ENCODE measurements around the gene NUBP2.
A peak's percentile ranks its signal among the peaks of the same experiment; 100 is the strongest.

Gene NUBP2

GRCh38 chr16:1782408-1783264 lies at the start of gene NUBP2, which contains the start of gene SPSB3:
TSS of gene NUBP2 (plus strand) at chr16:1782960. CDS start at chr16:1783021, 61 bp downstream.
TSS of gene SPSB3 (minus strand) at chr16:1782571. CDS start at chr16:1781483, 1,088 bp downstream.
- Histone ChIP-seq H3K27ac (peak within 1 kb of the TSS; percentile 72), H3K36me3 (replicated peaks) (peaks cover 31% of the 10 kb centered on the region), H3K27me3 (replicated peaks) (no peaks in the 10 kb centered on the region), H3K4me3 (ENCODE audit: low read depth, low read length) (peak within 1 kb of the TSS; percentile 88)
- in situ Hi-C loops (cut with HindIII; ENCODE audit: low pct_ligation_motif_present, low sequenced_read_pairs) = no loop called here
- no peak for TF ChIP-seq CTCF (IDR thresholded peaks at IDR 0.05; ENCODE audit: low read depth, low read length, missing control alignments)
- peak; percentile 100 for DNase-seq

GRCh38 chr16:1734123-1734522 lies 48.6 kb upstream of the NUBP2 start:
- Histone ChIP-seq H3K27ac (no peak overlapping the region), H3K27me3 (replicated peaks) (no peaks in the 10 kb centered on the region), H3K4me3 (ENCODE audit: low read depth, low read length) (no peak overlapping the region), H3K36me3 (replicated peaks) (peaks cover 32% of the 10 kb centered on the region)
- TF ChIP-seq CTCF (IDR thresholded peaks at IDR 0.05; ENCODE audit: low read depth, low read length, missing control alignments) = no peak
- DNase-seq = no peak
- in situ Hi-C loops (cut with HindIII; ENCODE audit: low pct_ligation_motif_present, low sequenced_read_pairs) = no loop called here

GRCh38 chr16:1734816-1735215 lies 47.9 kb upstream of the NUBP2 start:
- TF ChIP-seq CTCF (IDR thresholded peaks at IDR 0.05; ENCODE audit: low read depth, low read length, missing control alignments) = no peak
- in situ Hi-C loops (cut with HindIII; ENCODE audit: low pct_ligation_motif_present, low sequenced_read_pairs) = no loop called here
- peaks cover 26% of the 10 kb centered on the region for H3K36me3 ChIP-seq (replicated peaks)
- H3K27me3 ChIP-seq (replicated peaks) = no peaks in the 10 kb centered on the region
- H3K27ac ChIP-seq = no peak overlapping the region
- H3K4me3 ChIP-seq (ENCODE audit: low read depth, low read length) = no peak overlapping the region
- DNase-seq = no peak

- in situ Hi-C loops (cut with HindIII; ENCODE audit: low pct_ligation_motif_present, low sequenced_read_pairs) = no loop called here
Observed at GRCh38 chr16:1740234-1740633, 42.5 kb upstream of the NUBP2 start.

GRCh38 chr16:1740781-1741490 lies 41.8 kb upstream of the NUBP2 start:
- H3K27ac ChIP-seq = no peak overlapping the region
- no peak for TF ChIP-seq CTCF (IDR thresholded peaks at IDR 0.05; ENCODE audit: low read depth, low read length, missing control alignments)
- in situ Hi-C loops (cut with HindIII; ENCODE audit: low pct_ligation_motif_present, low sequenced_read_pairs) = no loop called here
- H3K4me3 ChIP-seq (ENCODE audit: low read depth, low read length) = no peak overlapping the region
- peaks cover 26% of the 10 kb centered on the region for H3K36me3 ChIP-seq (replicated peaks)
- DNase-seq = no peak
- no peaks in the 10 kb centered on the region for H3K27me3 ChIP-seq (replicated peaks)

More at GRCh38 chr16:1740234-1740633, 42.5 kb upstream of the NUBP2 start:
- no peak overlapping the region for H3K27ac ChIP-seq
- H3K4me3 ChIP-seq (ENCODE audit: low read depth, low read length) = no peak overlapping the region
- TF ChIP-seq CTCF (IDR thresholded peaks at IDR 0.05; ENCODE audit: low read depth, low read length, missing control alignments) = no peak
- no peak for DNase-seq
- no peaks in the 10 kb centered on the region for H3K27me3 ChIP-seq (replicated peaks)
- peaks cover 26% of the 10 kb centered on the region for H3K36me3 ChIP-seq (replicated peaks)

Measured in brain microvascular endothelial cell (primary cell).